HG03039 (cell line): ENCODE results near the gene IL1RAPL2.
"Not testable (repeated sequence)": the region's sequence is repeated elsewhere in the genome, so short reads cannot be mapped to it uniquely, and the experiment has no call there.

Source experiments
- ATAC-seq: cut with Tn5 transposase; IDR thresholded peaks from one replicate; pipeline ENCODE4 v1.9.1; 2021; ENCODE audit warnings: mild to moderate bottlenecking, moderate library complexity; ENCODE audit not compliant: unreplicated experiment

IL1RAPL2 gene

GRCh38 chrX:105753411-105753810 lies 1187.4 kb downstream of the IL1RAPL2 start:
- ATAC-seq = no peak

- no peak for ATAC-seq
Measured at GRCh38 chrX:105754286-105754964, 1188.4 kb downstream of the IL1RAPL2 start.

DNA sequence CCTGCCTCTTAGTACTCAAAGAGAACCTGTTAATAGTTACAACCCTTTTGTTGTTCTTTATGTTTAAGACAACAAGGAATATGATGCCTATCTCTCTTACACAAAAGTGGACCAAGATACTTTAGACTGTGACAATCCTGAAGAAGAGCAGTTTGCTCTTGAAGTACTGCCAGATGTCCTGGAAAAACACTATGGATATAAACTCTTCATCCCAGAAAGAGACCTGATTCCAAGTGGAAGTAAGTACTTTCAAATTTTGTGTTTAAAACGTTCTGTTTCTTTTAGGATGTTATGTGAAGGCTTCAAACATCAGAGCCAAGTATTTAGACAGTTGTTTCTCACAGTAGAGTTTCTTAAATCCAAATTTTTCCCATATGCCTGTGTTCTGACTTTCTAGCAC lies 1189.1 kb downstream of the IL1RAPL2 start:
- ATAC-seq = no peak

GRCh38 chrX:105758754-105759153 lies 1192.8 kb downstream of the IL1RAPL2 start:
- no peak for ATAC-seq

DNA sequence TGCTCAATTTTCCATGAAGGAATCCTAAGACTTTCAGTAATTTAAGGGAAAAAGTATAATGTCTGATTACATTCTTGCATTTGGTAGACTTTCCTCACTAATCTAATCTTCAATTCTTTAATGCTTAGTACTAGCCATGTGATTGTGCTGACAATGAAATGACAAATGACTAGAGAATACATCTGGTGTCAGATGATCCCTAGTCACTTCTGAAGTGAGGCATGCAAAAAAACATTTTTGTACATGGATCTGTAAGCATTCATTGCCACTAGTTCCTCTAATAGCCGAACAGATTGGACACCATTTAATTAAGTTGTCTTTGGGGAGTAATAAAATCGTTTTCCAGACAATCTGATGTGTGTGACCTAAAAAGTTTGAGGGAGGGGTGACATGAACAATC lies 1193.6 kb downstream of the IL1RAPL2 start:
- no peak for ATAC-seq

DNA sequence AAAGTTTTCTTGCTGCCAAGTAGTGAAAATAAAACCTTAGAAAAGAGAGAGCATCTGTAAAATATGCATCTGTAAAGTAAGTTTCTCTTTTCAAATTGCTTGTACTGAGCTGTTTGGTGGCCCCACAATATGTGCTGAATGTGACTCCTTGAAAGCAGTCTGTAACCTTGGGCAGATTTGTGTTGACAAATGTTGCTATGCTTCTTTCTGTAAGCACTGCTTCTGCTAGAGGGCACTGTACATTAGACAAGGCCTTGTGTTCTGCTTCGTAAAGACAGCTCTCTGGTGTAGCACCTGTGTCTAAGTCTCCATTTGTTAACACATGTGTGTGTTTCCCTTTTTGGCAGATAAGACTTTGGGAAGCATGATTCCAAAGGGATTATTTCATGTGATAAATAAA lies 1199.7 kb downstream of the IL1RAPL2 start:
- no peak for ATAC-seq

DNA sequence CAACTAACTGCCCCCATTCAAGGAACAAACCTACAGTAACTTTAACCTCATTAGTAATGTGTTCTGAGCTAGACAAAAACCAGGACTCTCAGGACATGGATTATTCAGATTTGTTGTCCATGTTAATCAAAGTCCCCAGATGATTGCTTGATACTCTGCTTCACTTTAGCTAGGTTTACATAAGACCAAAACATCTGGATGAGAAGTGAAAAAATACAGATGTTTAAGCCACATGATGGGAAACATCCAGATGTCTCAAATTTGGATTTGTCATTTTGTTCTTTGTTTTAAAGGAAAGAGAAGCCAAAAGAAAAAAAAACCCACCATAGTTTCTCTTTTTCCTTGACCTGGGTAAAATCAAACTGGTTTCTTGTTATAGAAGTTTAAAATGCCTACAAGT lies 1207.8 kb downstream of the IL1RAPL2 start:
- no peak for ATAC-seq

- ATAC-seq = no peak
Measured at GRCh38 chrX:105775679-105776078, 1209.7 kb downstream of the IL1RAPL2 start.

GRCh38 chrX:105781804-105782203 lies 1215.8 kb downstream of the IL1RAPL2 start:
- ATAC-seq = no peak

DNA sequence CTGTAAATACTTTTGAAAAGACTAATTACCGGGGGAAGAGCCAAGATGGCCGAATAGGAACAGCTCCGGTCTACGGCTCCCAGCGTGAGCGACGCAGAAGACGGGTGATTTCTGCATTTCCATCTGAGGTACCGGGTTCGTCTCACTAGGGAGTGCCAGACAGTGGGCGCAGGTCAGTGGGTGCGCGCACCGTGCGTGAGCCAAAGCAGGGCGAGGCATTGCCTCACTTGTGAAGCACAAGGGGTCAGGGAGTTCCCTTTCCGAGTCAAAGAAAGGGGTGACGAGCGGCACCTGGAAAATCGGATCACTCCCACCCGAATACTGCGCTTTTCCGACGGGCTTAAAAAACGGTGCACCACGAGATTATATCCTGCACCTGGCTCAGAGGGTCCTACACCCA lies 1230.9 kb downstream of the IL1RAPL2 start:
- ATAC-seq = not testable (repeated sequence)

GRCh38 chrX:105803891-105804290 lies 1237.9 kb downstream of the IL1RAPL2 start:
- no peak for ATAC-seq

GRCh38 chrX:105805655-105806054 lies 1239.7 kb downstream of the IL1RAPL2 start:
- not testable (repeated sequence) for ATAC-seq

DNA sequence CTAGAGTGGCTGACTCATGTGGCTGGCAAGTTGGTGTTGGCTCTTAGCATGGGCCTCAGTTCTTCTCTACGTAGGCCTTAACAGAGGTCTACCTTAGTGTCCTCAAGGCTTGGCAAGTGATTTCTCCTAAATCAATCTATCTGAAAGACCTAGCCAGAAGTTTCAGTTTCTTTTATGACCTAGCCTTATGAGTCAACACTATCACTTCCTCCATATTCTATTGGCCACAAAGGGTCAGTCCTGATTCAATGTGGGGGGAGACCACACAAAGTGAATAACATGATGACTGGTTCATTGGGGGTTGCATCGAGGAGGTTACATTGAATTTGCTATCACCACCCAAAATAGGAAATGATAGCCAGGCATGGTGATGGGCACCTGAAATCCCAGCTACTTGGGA lies 1250.5 kb downstream of the IL1RAPL2 start:
- ATAC-seq = no peak
